GM12891 (cell line): Measurements from ENCODE around the gene RBMS3.

ENCODE experiments used
- PAX5 ChIP-seq: IDR thresholded peaks from 2 replicates; pipeline ENCODE4 v1.6.1; 2011; ENCODE audit warnings: low read length, moderate library complexity, mild to moderate bottlenecking; ENCODE audit not compliant: insufficient read depth, severe bottlenecking
- POLR2A ChIP-seq: IDR thresholded peaks from 2 replicates; pipeline ENCODE4 v1.6.1; 2011; ENCODE audit warnings: low read depth, low read length, control low read depth
- POLR2AphosphoS5 ChIP-seq: IDR thresholded peaks from 2 replicates; pipeline ENCODE4 v1.6.1; 2011; ENCODE audit warnings: low read depth, low read length, control low read depth

DNA sequence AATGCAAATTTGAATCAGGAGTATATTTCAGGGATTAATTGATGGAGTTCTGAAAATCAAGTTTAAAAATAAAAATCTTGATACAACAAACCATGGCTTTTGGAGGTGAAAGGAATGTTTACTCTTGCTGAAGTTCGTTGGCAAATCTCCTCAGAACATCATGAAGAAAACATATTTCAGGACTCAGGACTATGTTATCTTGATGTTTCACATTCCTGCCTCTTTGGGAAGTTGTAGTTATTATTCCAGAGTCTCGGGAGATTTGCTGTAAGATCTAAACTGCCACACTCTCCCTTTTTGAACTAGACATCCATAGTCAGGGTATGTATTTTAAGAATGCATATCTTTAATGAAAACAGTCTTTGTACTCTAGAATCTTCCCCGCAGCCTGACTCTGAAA is 271.2 kb downstream of the RBMS3 start:
- no peak for TF ChIP-seq POLR2A
- no peak for TF ChIP-seq POLR2AphosphoS5
- TF ChIP-seq PAX5, result no peak
